HG03108 (cell line): ENCODE data around the gene RHBDD3.

ENCODE experiments used
- ATAC-seq: cut with Tn5 transposase; IDR thresholded peaks from one replicate; pipeline ENCODE4 v1.9.1; 2021; ENCODE audit warnings: moderate library complexity; ENCODE audit not compliant: unreplicated experiment

The RHBDD3 gene

GRCh38 chr22:29306175-29306834 lies 38.5 kb upstream of the RHBDD3 start, which contains the start of gene GAS2L1:
Gene GAS2L1 (plus strand): TSS chr22:29306650. CDS start chr22:29308106, 1,456 bp downstream.
- no peak for ATAC-seq

- no peak for ATAC-seq
Observed at GRCh38 chr22:29305836-29306174, 38.0 kb upstream of the RHBDD3 start.

- ATAC-seq: no peak
Observed at GRCh38 chr22:29302681-29303465, 35.1 kb upstream of the RHBDD3 start.

GRCh38 chr22:29302402-29302680 lies 34.6 kb upstream of the RHBDD3 start:
- ATAC-seq: no peak

- no peak for ATAC-seq
Observed at GRCh38 chr22:29301716-29302401, 34.1 kb upstream of the RHBDD3 start.

- ATAC-seq: no peak
Observed at GRCh38 chr22:29300807-29301601, 33.2 kb upstream of the RHBDD3 start.

GRCh38 chr22:29300467-29300806 lies 32.7 kb upstream of the RHBDD3 start:
- no peak for ATAC-seq

GRCh38 chr22:29299136-29299900 lies 31.5 kb upstream of the RHBDD3 start:
- ATAC-seq: no peak

- no peak for ATAC-seq
Observed at GRCh38 chr22:29298641-29299040, 30.9 kb upstream of the RHBDD3 start.

GRCh38 chr22:29292379-29292778 lies 24.6 kb upstream of the RHBDD3 start:
- no peak for ATAC-seq

GRCh38 chr22:29291215-29291614 lies 23.4 kb upstream of the RHBDD3 start:
- ATAC-seq: no peak

GRCh38 chr22:29290061-29290460 lies 22.3 kb upstream of the RHBDD3 start:
- ATAC-seq: no peak

GRCh38 chr22:29288837-29289236 lies 21.1 kb upstream of the RHBDD3 start:
- ATAC-seq: no peak

GRCh38 chr22:29284196-29284595 lies 16.4 kb upstream of the RHBDD3 start:
- ATAC-seq: no peak

GRCh38 chr22:29277927-29278326 lies 10.1 kb upstream of the RHBDD3 start:
- no peak for ATAC-seq

- ATAC-seq: no peak
Observed at GRCh38 chr22:29275819-29276565, 8.2 kb upstream of the RHBDD3 start.

- no peak for ATAC-seq
Observed at GRCh38 chr22:29275167-29275566, 7.4 kb upstream of the RHBDD3 start.

GRCh38 chr22:29272624-29273023 lies 4.8 kb upstream of the RHBDD3 start:
- no peak for ATAC-seq

- ATAC-seq: no peak
Observed at GRCh38 chr22:29270475-29271271, 2.9 kb upstream of the RHBDD3 start.
